Islet precursor cell (in vitro differentiated cells): ENCODE data around the gene DCST1.

Experiments used
- DNase-seq: peaks from one replicate; pipeline ENCODE4 v3.0.0-alpha.2; 2018

The DCST1 gene

GRCh38 chr1:155014709-155015508 is 18.7 kb upstream of the DCST1 start:
- no peak for DNase-seq

DNA sequence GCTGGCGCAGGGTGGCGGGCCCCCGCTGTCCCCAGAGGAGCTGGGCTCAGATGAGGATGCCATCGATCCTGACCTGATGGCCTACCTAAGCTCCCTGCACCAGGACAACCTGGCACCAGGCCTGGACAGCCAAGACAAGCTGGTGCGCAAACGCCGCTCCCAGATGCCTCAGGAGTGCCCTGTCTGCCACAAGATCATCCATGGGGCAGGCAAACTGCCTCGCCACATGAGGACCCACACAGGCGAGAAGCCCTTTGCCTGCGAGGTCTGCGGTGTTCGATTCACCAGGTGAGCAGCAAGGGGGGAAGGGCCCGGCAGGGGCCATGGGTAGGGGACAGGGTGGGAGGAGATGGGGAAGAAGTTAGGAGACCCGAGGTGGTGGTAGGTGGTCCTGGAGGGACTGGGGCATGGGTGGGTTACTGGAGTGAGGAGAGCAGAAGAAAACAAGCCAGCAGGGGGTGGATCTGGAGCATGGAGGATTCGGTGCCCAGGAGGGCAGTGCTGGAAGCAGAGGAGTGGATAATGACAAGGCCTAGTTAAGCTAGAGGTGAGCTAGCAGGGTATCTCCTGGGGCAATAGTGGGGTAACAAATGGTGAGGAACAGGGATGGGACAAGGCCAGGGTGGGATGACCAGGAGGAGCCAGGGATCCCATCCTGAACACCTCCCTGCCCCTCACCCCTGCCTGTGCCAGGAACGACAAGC is 17.9 kb upstream of the DCST1 start:
- DNase-seq, result no peak

- DNase-seq, result no peak
Measured at GRCh38 chr1:155016231-155016831, 17.3 kb upstream of the DCST1 start.

GRCh38 chr1:155017041-155017945 is 16.3 kb upstream of the DCST1 start:
- peak; percentile 100 for DNase-seq

DNA sequence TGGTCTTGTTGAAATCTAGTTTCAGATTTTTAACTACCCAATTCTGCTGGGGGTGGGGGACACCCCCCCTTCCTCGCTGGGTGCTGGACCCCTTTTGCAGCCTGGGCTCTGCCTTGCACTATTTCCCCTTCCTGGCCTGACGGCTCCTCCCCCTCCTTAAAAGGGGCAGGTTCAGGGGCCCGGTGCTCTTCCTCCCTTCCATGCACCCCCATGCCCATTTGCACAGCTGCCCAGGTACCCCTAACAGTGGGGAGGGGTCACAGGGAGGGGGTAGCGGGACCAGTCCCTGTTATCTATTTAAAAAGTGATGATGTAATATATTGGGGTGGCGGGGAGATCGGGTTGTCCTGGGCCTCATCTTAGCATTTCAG is 15.7 kb upstream of the DCST1 start:
- DNase-seq, result no peak

GRCh38 chr1:155018617-155019348 is 14.8 kb upstream of the DCST1 start:
- no peak for DNase-seq

GRCh38 chr1:155019377-155020245 is 14.0 kb upstream of the DCST1 start:
- no peak for DNase-seq

DNA sequence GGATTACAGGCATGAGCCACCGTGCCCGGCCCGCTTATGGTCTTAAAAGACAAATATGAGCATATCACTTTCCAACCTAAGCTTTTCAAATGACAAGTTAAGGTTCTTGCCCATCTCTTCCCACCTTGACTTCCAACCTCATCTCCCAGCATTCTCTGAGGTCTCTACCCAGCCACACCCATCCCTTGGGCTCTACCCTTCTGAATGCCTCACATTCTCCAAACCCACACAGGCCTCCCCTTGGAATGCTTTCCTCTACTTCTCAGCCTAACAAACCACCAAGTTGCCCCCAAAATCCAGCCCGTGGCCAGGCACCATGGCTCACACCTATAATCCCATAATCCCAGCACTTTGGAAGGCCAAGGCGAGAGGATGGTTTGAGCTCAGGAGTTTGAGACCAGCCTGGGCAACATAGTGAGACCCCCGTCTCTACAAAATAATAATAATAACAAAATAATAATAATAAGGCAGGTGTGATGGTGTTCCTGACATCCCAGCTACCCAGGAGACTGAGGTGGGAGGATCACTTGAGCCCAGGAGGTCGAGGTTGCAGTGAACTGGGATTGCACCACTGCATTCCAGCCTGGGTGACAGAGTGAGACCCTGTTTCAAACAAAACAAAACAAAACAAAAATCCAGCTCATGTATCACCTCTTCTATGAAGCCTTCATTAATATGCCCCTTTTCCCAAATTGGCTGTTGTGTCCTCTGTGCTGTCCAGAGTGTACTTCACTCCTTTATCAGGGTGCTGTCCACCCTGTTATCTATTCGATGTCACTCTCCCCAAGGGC is 11.3 kb upstream of the DCST1 start:
- no peak for DNase-seq

DNA sequence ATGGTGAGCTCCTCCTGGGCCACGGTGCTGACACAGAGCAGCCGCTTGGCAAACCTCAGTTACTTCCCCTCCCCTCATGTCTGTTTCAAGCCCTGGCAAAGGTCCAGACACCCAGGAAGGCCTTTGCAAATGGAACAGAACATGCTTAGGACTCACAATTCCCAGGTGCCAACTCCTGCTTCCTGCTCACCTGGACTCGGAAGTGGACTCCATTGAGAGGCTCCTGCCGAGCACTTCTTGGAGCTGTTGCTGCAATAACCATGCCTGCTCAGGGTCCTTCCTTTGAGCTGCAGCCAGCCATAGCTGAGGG is 10.7 kb upstream of the DCST1 start:
- no peak for DNase-seq

- no peak for DNase-seq
Measured at GRCh38 chr1:155023627-155024026, 10.0 kb upstream of the DCST1 start.

DNA sequence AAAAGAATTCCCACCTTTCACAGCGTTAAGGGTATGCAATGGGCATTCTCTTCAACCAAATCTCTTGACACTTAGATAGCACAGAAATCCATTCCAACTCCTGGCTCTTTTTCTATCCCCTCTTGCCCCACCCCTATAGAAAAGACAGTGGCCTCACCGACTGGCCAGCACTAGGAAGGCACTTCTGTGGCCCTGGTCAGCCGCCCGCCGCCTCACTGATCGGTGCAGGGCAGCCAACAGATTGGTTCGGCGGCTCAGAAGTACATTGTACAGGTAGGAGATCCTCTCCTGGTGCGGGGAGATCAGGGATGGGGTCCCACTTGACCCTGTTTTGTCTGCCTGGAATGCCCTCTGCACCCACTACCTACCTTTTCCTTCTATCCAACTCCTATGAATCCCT is 9.3 kb upstream of the DCST1 start:
- no peak for DNase-seq

GRCh38 chr1:155026154-155026553 is 7.5 kb upstream of the DCST1 start:
- DNase-seq, result peak; percentile 69

DNA sequence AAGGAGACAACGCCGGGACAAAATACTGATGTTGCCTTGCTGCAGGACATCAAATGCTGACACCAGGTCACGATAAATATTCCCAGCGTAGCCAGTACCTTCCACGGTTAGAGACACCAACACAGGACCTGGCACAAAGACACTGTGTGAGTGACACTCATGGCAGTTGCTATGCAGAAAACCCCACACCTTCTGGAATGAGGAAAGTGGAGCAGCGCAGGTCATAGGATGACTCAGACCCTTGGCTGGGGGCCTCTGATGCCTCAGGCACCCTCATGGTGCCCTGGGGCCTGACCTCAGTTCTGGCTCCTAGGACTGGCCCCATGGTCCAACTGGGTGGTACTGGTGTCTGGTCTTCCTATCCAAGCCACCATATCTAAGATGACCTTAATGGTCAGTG is 7.0 kb upstream of the DCST1 start:
- DNase-seq, result peak; percentile 74

- DNase-seq, result no peak
Measured at GRCh38 chr1:155029513-155030242, 3.9 kb upstream of the DCST1 start.

DNA sequence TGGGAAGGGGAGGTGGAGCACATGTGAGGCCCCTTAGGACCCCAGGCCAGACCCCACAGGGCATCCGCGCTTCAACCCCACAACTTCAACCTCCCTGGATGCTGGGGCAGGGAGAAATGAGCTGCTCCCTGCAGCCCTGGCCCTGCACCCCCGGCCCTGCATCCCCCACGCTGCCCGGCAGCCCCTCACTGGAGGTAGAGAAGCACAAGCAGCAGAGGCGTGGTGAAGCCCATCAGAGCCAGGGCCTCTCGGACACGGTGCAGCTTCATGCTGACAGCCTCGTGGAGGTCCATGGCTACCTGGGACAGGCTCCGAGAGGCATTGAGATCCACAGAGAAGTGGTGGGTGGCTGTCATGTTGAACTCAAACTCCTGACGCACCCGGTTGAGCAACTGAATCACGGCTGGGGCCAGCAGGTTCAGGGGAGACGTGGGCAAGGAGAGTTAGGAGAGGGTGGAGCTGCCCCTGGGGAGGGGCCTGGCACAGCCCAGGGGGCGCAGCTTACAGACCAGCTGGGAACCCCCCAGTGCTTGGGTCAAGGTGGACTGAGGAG is 3.3 kb upstream of the DCST1 start:
- DNase-seq, result no peak

DNA sequence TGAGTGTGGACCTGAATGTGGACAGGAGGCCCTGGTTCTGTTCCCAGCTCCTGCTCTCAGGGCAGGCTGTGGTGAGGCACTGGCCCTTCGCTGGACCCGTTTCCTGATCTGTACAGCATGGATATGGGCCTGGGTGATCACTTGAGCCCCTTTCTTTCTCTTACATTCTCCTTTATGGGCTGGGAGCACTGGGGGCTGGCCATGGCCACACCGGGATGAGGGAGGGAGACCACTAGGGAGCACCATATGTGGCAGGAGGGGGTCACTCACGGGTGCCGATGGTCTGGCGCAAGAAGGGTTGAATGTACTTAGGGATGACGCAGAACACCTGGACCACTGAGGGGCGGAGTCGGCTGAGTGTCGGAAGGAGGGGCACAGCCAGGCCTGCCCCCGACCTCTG is 2.7 kb upstream of the DCST1 start:
- no peak for DNase-seq

DNA sequence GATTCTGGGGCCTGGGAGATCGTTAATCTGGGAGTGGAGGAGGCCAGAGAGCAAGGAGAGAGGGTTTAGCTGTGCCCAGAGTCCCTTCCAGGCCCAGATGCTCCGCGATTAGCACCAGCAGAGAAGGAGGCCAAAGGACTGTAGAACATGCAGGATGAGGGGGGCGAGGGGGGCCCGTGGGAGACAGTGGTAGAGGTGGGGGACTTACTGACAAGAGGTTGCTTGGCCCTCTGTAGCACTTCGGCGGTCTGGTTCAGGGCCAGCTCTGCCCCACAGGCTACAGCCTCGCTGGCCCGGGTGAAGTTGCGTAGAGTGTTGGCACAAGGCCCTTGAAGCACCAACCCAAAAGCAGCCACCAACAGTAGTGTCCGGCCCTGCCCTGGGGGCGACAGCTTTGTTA is 738 bp upstream of the DCST1 start:
- DNase-seq, result no peak

DNA sequence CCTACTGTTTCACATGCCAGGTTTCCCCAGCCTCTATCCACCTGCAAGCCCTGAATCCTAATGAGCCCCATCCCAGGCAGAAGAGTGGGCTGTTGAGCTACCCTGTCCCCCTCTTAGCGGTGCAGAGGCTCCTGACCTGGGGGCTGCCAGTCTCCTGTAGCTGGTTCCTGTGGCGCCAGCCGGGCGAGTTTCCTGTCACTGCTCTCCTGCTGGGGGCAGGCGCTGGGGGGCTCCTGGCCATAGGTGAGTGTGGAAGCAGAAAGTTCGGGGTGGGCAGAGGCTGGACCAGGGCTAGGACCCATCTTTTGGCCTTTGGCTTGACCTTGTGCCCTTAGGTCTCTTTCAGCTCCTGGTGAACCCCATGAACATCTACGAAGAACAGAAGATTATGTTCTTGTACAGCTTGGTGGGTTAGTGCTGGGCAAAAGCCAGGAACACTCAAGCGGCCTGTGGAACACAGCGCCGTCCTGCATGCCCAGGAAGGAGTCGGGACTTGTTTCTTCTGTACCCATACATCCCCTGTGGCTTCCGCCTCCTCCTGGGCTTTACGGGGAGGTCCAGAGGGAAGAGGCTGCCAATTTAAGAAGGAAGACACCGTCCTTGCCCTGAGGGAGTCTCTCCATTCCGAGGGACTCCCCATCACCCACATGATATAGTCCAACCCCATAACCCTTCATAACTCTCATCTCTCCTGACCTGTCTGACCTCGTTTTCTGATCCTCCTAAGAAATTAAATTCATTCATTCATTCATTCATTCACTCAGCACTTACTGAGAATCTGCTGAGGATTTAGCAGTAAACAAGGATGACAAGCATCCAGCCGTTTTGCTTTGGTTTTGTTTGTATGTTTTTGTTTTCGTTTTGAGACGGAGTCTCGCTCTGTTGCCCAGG is 939 bp downstream of the DCST1 start:
- no peak for DNase-seq

GRCh38 chr1:155035936-155036335 is 2.3 kb downstream of the DCST1 start:
- DNase-seq, result no peak
